IMR-90 (cell line): ENCODE results near the gene IFFO2. TPM values are rescaled to one million over a fixed set of nuclear protein-coding genes. Genes with fewer than 3 reads are reported as not detected.

ENCODE experiments used
- ATAC-seq: fragments of 200-7000 bp; cut with Tn5 transposase; 2 replicates; pipeline ENCODE4 v1.9.1; 2020; ENCODE audit warnings: low read depth, mild to moderate bottlenecking, moderate library complexity
- BruUV-seq: library from RNA; stranded (reverse); fragments of 400-500 nt; replicated peaks from 2 replicates; lab custom pipeline; 2021; lab: Mats Ljungman, UMichigan
- CTCF ChIA-PET: fragments of 300-600 bp; formaldehyde crosslinking; extraction: SDS; loops from one replicate; lab custom pipeline; 2021; ENCODE audit warnings: antibody characterized with exemption; lab: Yijun Ruan, JAX
- POLR2A ChIA-PET: fragments of 300-600 bp; sonication (Branson Sonifier 250); formaldehyde crosslinking; loops from one replicate; lab custom pipeline; 2022; ENCODE audit warnings: antibody characterized with exemption; ENCODE audit not compliant: unreplicated experiment; lab: Charles Lee
- DNase-seq: peaks from one replicate; pipeline ENCODE4 v3.0.0; 2013
- H2AFZ ChIP-seq: replicated peaks from 2 replicates; pipeline ENCODE3; 2013; ENCODE audit warnings: low read length, mild to moderate bottlenecking; ENCODE audit not compliant: poor library complexity
- H2AK5ac ChIP-seq: 2 replicates; pipeline ENCODE4 v1.6.1; 2013; ENCODE audit warnings: low read depth, low read length, inconsistent platforms
- H2AK9ac ChIP-seq: replicated peaks from 2 replicates; pipeline ENCODE3; 2013; ENCODE audit warnings: mild to moderate bottlenecking, low read depth, low read length, moderate library complexity; ENCODE audit not compliant: poor library complexity
- H2BK120ac ChIP-seq: 2 replicates; pipeline ENCODE4 v1.6.1; 2013; ENCODE audit warnings: low read depth, low read length, inconsistent platforms
- H2BK15ac ChIP-seq: 3 replicates; pipeline ENCODE4 v1.6.1; 2013; ENCODE audit warnings: low read depth, low read length, inconsistent platforms
- H2BK20ac ChIP-seq: 2 replicates; pipeline ENCODE4 v1.6.1; 2013; ENCODE audit warnings: low read depth, mild to moderate bottlenecking, inconsistent platforms, low read length, moderate library complexity
- H2BK5ac ChIP-seq: 2 replicates; pipeline ENCODE4 v1.6.1; 2013; ENCODE audit warnings: mild to moderate bottlenecking, low read depth, low read length, inconsistent platforms; ENCODE audit not compliant: poor library complexity, severe bottlenecking
- H3K14ac ChIP-seq: replicated peaks from 2 replicates; pipeline ENCODE4 v1.6.1; 2013; ENCODE audit warnings: low read depth, low read length, inconsistent platforms
- H3K18ac ChIP-seq: 2 replicates; pipeline ENCODE4 v1.6.1; 2013; ENCODE audit warnings: low read depth, low read length, control low read depth
- H3K23ac ChIP-seq: 2 replicates; pipeline ENCODE4 v1.6.1; 2013; ENCODE audit warnings: low read depth, low read length, inconsistent platforms
- H3K27ac ChIP-seq: 2 replicates; pipeline ENCODE4 v1.5.1; 2013; ENCODE audit warnings: mild to moderate bottlenecking, control low read depth, low read length; ENCODE audit not compliant: insufficient read depth
- H3K27me3 ChIP-seq: 2 replicates; pipeline ENCODE4 v1.6.1; 2013; ENCODE audit warnings: low read length; ENCODE audit not compliant: control insufficient read depth, insufficient read depth
- H3K36me3 ChIP-seq: 2 replicates; pipeline ENCODE4 v1.6.1; 2013; ENCODE audit warnings: low read length, mixed read lengths; ENCODE audit not compliant: control insufficient read depth, insufficient read depth
- H3K4ac ChIP-seq: 2 replicates; pipeline ENCODE4 v1.6.1; 2013; ENCODE audit warnings: low read depth, low read length, inconsistent platforms
- H3K4me1 ChIP-seq: 2 replicates; pipeline ENCODE4 v1.6.1; 2013; ENCODE audit warnings: low read length, mixed read lengths; ENCODE audit not compliant: control insufficient read depth, insufficient read depth
- H3K4me2 ChIP-seq: 2 replicates; pipeline ENCODE4 v1.6.1; 2013; ENCODE audit warnings: low read depth, mild to moderate bottlenecking, control low read depth, low read length, moderate library complexity
- H3K4me3 ChIP-seq: 2 replicates; pipeline ENCODE4 v1.5.1; 2013; ENCODE audit warnings: low read depth, mild to moderate bottlenecking, control low read depth, low read length, moderate library complexity; ENCODE audit not compliant: insufficient read depth
- H3K56ac ChIP-seq: 2 replicates; pipeline ENCODE4 v1.6.1; 2013; ENCODE audit warnings: low read length, inconsistent platforms; ENCODE audit not compliant: insufficient read depth; ENCODE audit errors: extremely low read depth
- H3K79me1 ChIP-seq, 2 experiments: 2 replicates each; pipeline ENCODE4 v1.6.1; 2013; ENCODE audit warnings: low read length in 2 of 2, inconsistent platforms in 1 of 2, low read depth in 1 of 2
- H3K9ac ChIP-seq: 2 replicates; pipeline ENCODE4 v1.6.1; 2013; ENCODE audit warnings: low read depth, low read length, control low read depth
- H3K9me1 ChIP-seq: 2 replicates; pipeline ENCODE4 v1.6.1; 2013; ENCODE audit warnings: low read length, inconsistent platforms; ENCODE audit not compliant: insufficient read depth
- H3K9me3 ChIP-seq: 2 replicates; pipeline ENCODE4 v1.6.1; 2013; ENCODE audit warnings: low read length; ENCODE audit not compliant: control insufficient read depth, insufficient read depth
- H4K20me1 ChIP-seq: 2 replicates; pipeline ENCODE4 v1.6.1; 2013; ENCODE audit warnings: low read length, inconsistent platforms; ENCODE audit not compliant: insufficient read depth
- H4K5ac ChIP-seq: 2 replicates; pipeline ENCODE4 v1.6.1; 2013; ENCODE audit warnings: mild to moderate bottlenecking, low read depth, low read length, control low read depth
- H4K8ac ChIP-seq, 2 experiments: 2 replicates each; pipeline ENCODE4 v1.6.1; 2013; ENCODE audit warnings: low read depth in 2 of 2, low read length in 2 of 2, control low read depth in 1 of 2, inconsistent platforms in 1 of 2
- H4K91ac ChIP-seq: 2 replicates; pipeline ENCODE4 v1.6.1; 2013; ENCODE audit warnings: low read depth, low read length, inconsistent platforms; ENCODE audit not compliant: insufficient read depth
- BHLHE40 ChIP-seq: fragments of 150-350 bp; IDR thresholded peaks from 2 replicates; pipeline ENCODE4 v1.6.1; 2016; ENCODE audit warnings: mild to moderate bottlenecking, low read depth, low read length
- CEBPB ChIP-seq: IDR thresholded peaks from 2 replicates; pipeline ENCODE4 v1.6.1; 2012; ENCODE audit warnings: low read depth, low read length, improper control_type of control experiment
- CHD1 ChIP-seq: IDR thresholded peaks from 2 replicates; pipeline ENCODE4 v1.6.1; 2012; ENCODE audit warnings: low read depth, low read length, improper control_type of control experiment
- CTCF ChIP-seq: conservative IDR thresholded peaks from 2 replicates; pipeline ENCODE4 v1.5.1; 2012; ENCODE audit warnings: mild to moderate bottlenecking, low read depth, low read length, improper control_type of control experiment
- ELK1 ChIP-seq: fragments of 150-350 bp; IDR thresholded peaks from 2 replicates; pipeline ENCODE4 v1.6.1; 2016; ENCODE audit warnings: low read depth, mild to moderate bottlenecking, low read length, moderate library complexity, borderline replicate concordance
- FOS ChIP-seq: fragments of 150-350 bp; IDR thresholded peaks from 2 replicates; pipeline ENCODE4 v1.6.1; 2016; ENCODE audit warnings: low read depth, low read length
- MAFK ChIP-seq: IDR thresholded peaks from 2 replicates; pipeline ENCODE4 v1.6.1; 2012; ENCODE audit warnings: low read depth, low read length, improper control_type of control experiment
- MAZ ChIP-seq: IDR thresholded peaks from 2 replicates; pipeline ENCODE4 v1.6.1; 2012; ENCODE audit warnings: low read depth, mild to moderate bottlenecking, low read length, improper control_type of control experiment, moderate library complexity, borderline replicate concordance
- MXI1 ChIP-seq: IDR thresholded peaks from 2 replicates; pipeline ENCODE4 v1.6.1; 2012; ENCODE audit warnings: low read depth, mild to moderate bottlenecking, low read length, moderate library complexity, borderline replicate concordance
- NFE2L2 ChIP-seq: fragments of 150-350 bp; IDR thresholded peaks from 2 replicates; pipeline ENCODE4 v1.6.1; 2016; ENCODE audit warnings: low read depth, mild to moderate bottlenecking, low read length
- POLR2A ChIP-seq: IDR thresholded peaks from 2 replicates; pipeline ENCODE4 v1.6.1; 2012; ENCODE audit warnings: mild to moderate bottlenecking, low read depth, low read length
- RAD21 ChIP-seq: IDR thresholded peaks from 2 replicates; pipeline ENCODE4 v1.6.1; 2012; ENCODE audit warnings: low read length, improper control_type of control experiment
- RCOR1 ChIP-seq: IDR thresholded peaks from 2 replicates; pipeline ENCODE4 v1.6.1; 2012; ENCODE audit warnings: mild to moderate bottlenecking, low read length, improper control_type of control experiment; ENCODE audit not compliant: insufficient replicate concordance
- RFX5 ChIP-seq: IDR thresholded peaks from 2 replicates; pipeline ENCODE4 v1.8.0; 2012; ENCODE audit warnings: low read depth, mild to moderate bottlenecking, low read length, moderate library complexity
- SMC3 ChIP-seq: fragments of 150-350 bp; IDR thresholded peaks from 2 replicates; pipeline ENCODE4 v1.6.1; 2016; ENCODE audit warnings: low read depth, mild to moderate bottlenecking, antibody characterized with exemption, low read length, moderate library complexity
- USF2 ChIP-seq: fragments of 150-350 bp; IDR thresholded peaks from 2 replicates; pipeline ENCODE4 v1.6.1; 2017; ENCODE audit warnings: mild to moderate bottlenecking, antibody characterized with exemption, low read length, low read depth
- WGBS, 2 experiments: methylation state at CpG; one replicate each; pipeline versions ENCODE4 v1.1.5 to v1.1.7; 2013; ENCODE audit warnings: missing lambda C conversion rate in 2 of 2; ENCODE audit not compliant: insufficient read length in 1 of 2; ENCODE audit errors: extremely low coverage in 2 of 2; 5-methylcytosine and 5-hydroxymethylcytosine counted together
- dilution Hi-C: fragments of 300-500 bp; cut with HindIII; formaldehyde crosslinking; loops from one replicate; pipeline ENCODE4 v1.14.3; 2018; ENCODE audit warnings: low sequenced_read_pairs; ENCODE audit not compliant: unreplicated experiment
- in situ Hi-C: fragments of 300-500 bp; cut with MboI; formaldehyde crosslinking; loops from 3 replicates; pipeline ENCODE4 v1.14.3; 2019; ENCODE audit warnings: low sequenced_read_pairs, inconsistent platforms, mixed read lengths
- intact Hi-C: fragments of 100-400 bp; cut with micrococcal nuclease; formaldehyde crosslinking; loops from 2 replicates; pipeline ENCODE4 v1.10.0; 2022
- polyA plus RNA-seq, 3 experiments: library from polyadenylated mRNA; depleted of rRNA; stranded (reverse); fragments of >200 nt; gene quantifications; 2 replicates each; pipeline ENCODE4 v1.2.3, GENCODE V29; 2012; ENCODE audit warnings: low replicate concordance in 1 of 3
- total RNA-seq: library from RNA; depleted of rRNA; stranded (reverse); fragments of >200 nt; gene quantifications from 2 replicates; pipeline ENCODE4 v1.2.3, GENCODE V29; 2012

Gene IFFO2
- total and polyA plus RNA-seq, 2 of the 4 experiments (the other 2 are of a cell fraction) = 14.5 to 18.2 TPM

- Histone ChIP-seq H2AFZ (no peak overlapping the region), H3K18ac (no peak overlapping the region), H4K91ac (no peak overlapping the region; the same call in 1 of the 2 replicates), H2BK5ac (no peak overlapping the region), H4K20me1 (peaks cover 23% of the 10 kb centered on the region), H3K36me3 (no peaks in the 10 kb centered on the region), H3K9me3 (no peaks in the 10 kb centered on the region), H3K4me3 (no peak overlapping the region; the same call in 1 of the 2 replicates), H2BK20ac (no peak overlapping the region), H3K4ac (0 out of 2 replicates have a peak overlapping the region, but pooled peaks have one; percentile 83), H3K56ac (no peak overlapping the region), H3K9me1 (peaks cover 14% of the 10 kb centered on the region), H3K23ac (peak overlapping the region; percentile 93), H3K27ac (no peak overlapping the region), H2BK120ac (no peak overlapping the region), H2AK9ac (no peak overlapping the region), H4K5ac (no peak overlapping the region), H4K8ac (no peak overlapping the region), H2AK5ac (peak overlapping the region; percentile 58), H3K79me1 (peaks cover 8 to 57% of the 10 kb centered on the region in 2 experiments; a peak in 3 of 4 replicates), H3K9ac (peak overlapping the region; percentile 70; the same call in 1 of the 2 replicates), H3K14ac (peak overlapping the region; percentile 86), H3K4me1 (peaks cover 40% of the 10 kb centered on the region), H3K27me3 (no peaks in the 10 kb centered on the region), H3K4me2 (peak overlapping the region; percentile 95), H2BK15ac (no peak overlapping the region)
- BruUV-seq = no TSS peak
- no peak for ATAC-seq
- ChIA-PET CTCF (interaction anchor here (1.3 to 1.6 kb wide), 3 partner anchors 32 to 47 kb away, joined by 3 to 5 read pairs (median 5); no protein-coding TSS in a partner anchor), POLR2A (no interaction called here)
- dilution Hi-C loops (no loop called here), in situ Hi-C loops (no loop called here), intact Hi-C loops (loop anchor here (2.0 to 5.0 kb wide), 2 partner anchors 119 to 137 kb away; no protein-coding TSS in a partner anchor)
- TF ChIP-seq NFE2L2 = no peak
- TF ChIP-seq USF2 = no peak
- TF ChIP-seq SMC3 = no peak
- TF ChIP-seq CEBPB = no peak
- TF ChIP-seq RCOR1 = no peak
- no peak for TF ChIP-seq BHLHE40
- TF ChIP-seq MAZ = no peak
- TF ChIP-seq MAFK = no peak
- TF ChIP-seq MXI1 = no peak
- TF ChIP-seq RFX5 = no peak
- no peak for TF ChIP-seq CHD1
- TF ChIP-seq FOS = no peak
- TF ChIP-seq RAD21 = no peak
- TF ChIP-seq CTCF = no peak
- TF ChIP-seq POLR2A = no peak
- TF ChIP-seq ELK1 = no peak
- DNase-seq = no peak
- WGBS, 2 experiments = 97% methylated on average over 5 of the region's 11 CpGs; no CpG with 5 or more reads in 1 of the 2 experiments
These were observed 2.7 kb downstream of the IFFO2 start for GRCh38 chr1:18953731-18954231.
